ENCODE measurements around the gene HMCN2.

GRCh38 chr9:130307667-130307943 is 42.0 kb downstream of the HMCN2 start:
- TF ChIP-seq CTCF (IDR thresholded peaks at IDR 0.05): no peak
- TF ChIP-seq SOX15 (CRISPR knock-in tag; IDR thresholded peaks at IDR 0.05): no peak
- TF ChIP-seq USF2 (CRISPR knock-in tag; IDR thresholded peaks at IDR 0.05): no peak
- no peak for TF ChIP-seq E2F4 (CRISPR knock-in tag; IDR thresholded peaks at IDR 0.05; ENCODE audit: borderline replicate concordance, low read depth)
- TF ChIP-seq CDX4 (CRISPR knock-in tag; IDR thresholded peaks at IDR 0.05; ENCODE audit: borderline replicate concordance): no peak
- no peak for TF ChIP-seq ZNF317 (CRISPR knock-in tag; IDR thresholded peaks at IDR 0.05; ENCODE audit: borderline replicate concordance, low read depth)
- TF ChIP-seq CREB1 (CRISPR knock-in tag; IDR thresholded peaks at IDR 0.05): no peak
- no peak for TF ChIP-seq MLX (CRISPR knock-in tag; IDR thresholded peaks at IDR 0.05)
- TF ChIP-seq ZNF396 (CRISPR knock-in tag; IDR thresholded peaks at IDR 0.05; ENCODE audit: borderline replicate concordance): no peak
- TF ChIP-seq ZSCAN18 (CRISPR knock-in tag; IDR thresholded peaks at IDR 0.05): no peak
- no peak for TF ChIP-seq ATF3 (CRISPR knock-in tag; conservative IDR thresholded peaks at IDR 0.05)
- no peak for TF ChIP-seq SP1 (CRISPR knock-in tag; conservative IDR thresholded peaks at IDR 0.05)
- no peak for TF ChIP-seq ZNF263 (CRISPR knock-in tag; IDR thresholded peaks at IDR 0.05; ENCODE audit: low read depth)

Measured in WTC11 (cell line).